ENCODE results near the gene VCP.

Gene VCP

GRCh38 chr9:35072461-35073278 lies at the start of gene VCP:
Gene VCP, minus strand, starts transcription at chr9:35072625. Its CDS starts 272 bp downstream, at chr9:35072353.
- Mint-ChIP-seq H3K4me1 (peaks cover 43% of the 10 kb centered on the region), H3K27me3 (no peaks in the 10 kb centered on the region), H3K4me3 (peak within 1 kb of the TSS; percentile 96), H3K36me3 (peaks cover 27% of the 10 kb centered on the region), H3K27ac (peak within 1 kb of the TSS; percentile 96), H3K9me3 (no peaks in the 10 kb centered on the region)

- Mint-ChIP-seq H3K36me3 (no peaks in the 10 kb centered on the region), H3K27ac (peak overlapping the region; percentile 71), H3K9me3 (no peaks in the 10 kb centered on the region), H3K27me3 (no peaks in the 10 kb centered on the region), H3K4me1 (peaks cover 43% of the 10 kb centered on the region), H3K4me3 (peak overlapping the region; percentile 92)
These were observed 44.6 kb upstream of the VCP start for GRCh38 chr9:35116898-35117551.

GRCh38 chr9:35116539-35116897 lies 44.1 kb upstream of the VCP start:
- Mint-ChIP-seq H3K27me3 (no peaks in the 10 kb centered on the region), H3K9me3 (no peaks in the 10 kb centered on the region), H3K27ac (peak overlapping the region; percentile 71), H3K4me1 (peaks cover 48% of the 10 kb centered on the region), H3K36me3 (no peaks in the 10 kb centered on the region), H3K4me3 (peak overlapping the region; percentile 92)

GRCh38 chr9:35115680-35116538 lies 43.5 kb upstream of the VCP start, which contains the start of gene ATOSB:
Gene ATOSB, minus strand, starts transcription at chr9:35115862. Its CDS starts 7,588 bp downstream, at chr9:35108274.
- H3K4me1 Mint-ChIP-seq, result peaks cover 51% of the 10 kb centered on the region
- H3K27me3 Mint-ChIP-seq, result no peaks in the 10 kb centered on the region
- no peaks in the 10 kb centered on the region for H3K9me3 Mint-ChIP-seq

GRCh38 chr9:35114840-35115628 lies 42.6 kb upstream of the VCP start:
- Mint-ChIP-seq H3K4me3 (peak overlapping the region; percentile 92), H3K27ac (peak overlapping the region; percentile 95), H3K4me1 (peaks cover 59% of the 10 kb centered on the region), H3K9me3 (no peaks in the 10 kb centered on the region), H3K27me3 (no peaks in the 10 kb centered on the region), H3K36me3 (no peaks in the 10 kb centered on the region)

More at GRCh38 chr9:35115680-35116538, 43.5 kb upstream of the VCP start, which contains the start of gene ATOSB:
- no peaks in the 10 kb centered on the region for H3K36me3 Mint-ChIP-seq
- H3K4me3 Mint-ChIP-seq, result peak within 1 kb of the TSS; percentile 92
- peak within 1 kb of the TSS; percentile 95 for H3K27ac Mint-ChIP-seq

GRCh38 chr9:35114113-35114839 lies 41.9 kb upstream of the VCP start:
- Mint-ChIP-seq H3K36me3 (no peaks in the 10 kb centered on the region), H3K4me1 (peaks cover 66% of the 10 kb centered on the region), H3K9me3 (no peaks in the 10 kb centered on the region), H3K4me3 (peak overlapping the region; percentile 92), H3K27ac (peak overlapping the region; percentile 95), H3K27me3 (no peaks in the 10 kb centered on the region)

GRCh38 chr9:35112257-35113020 lies 40.0 kb upstream of the VCP start:
- H3K27ac Mint-ChIP-seq, result peak overlapping the region; percentile 94
- H3K27me3 Mint-ChIP-seq, result no peaks in the 10 kb centered on the region
- H3K4me1 Mint-ChIP-seq, result peaks cover 66% of the 10 kb centered on the region
- H3K9me3 Mint-ChIP-seq, result no peaks in the 10 kb centered on the region
- H3K36me3 Mint-ChIP-seq, result no peaks in the 10 kb centered on the region
- H3K4me3 Mint-ChIP-seq, result peak overlapping the region; percentile 80

- no peaks in the 10 kb centered on the region for H3K27me3 Mint-ChIP-seq
- H3K9me3 Mint-ChIP-seq, result no peaks in the 10 kb centered on the region
- no peaks in the 10 kb centered on the region for H3K36me3 Mint-ChIP-seq
- peak overlapping the region; percentile 80 for H3K4me3 Mint-ChIP-seq
- H3K4me1 Mint-ChIP-seq, result peaks cover 60% of the 10 kb centered on the region
- H3K27ac Mint-ChIP-seq, result peak overlapping the region; percentile 94
These were observed 38.8 kb upstream of the VCP start for GRCh38 chr9:35111001-35111933.

- Mint-ChIP-seq H3K4me3 (peak overlapping the region; percentile 80), H3K27ac (peak overlapping the region; percentile 55), H3K9me3 (no peaks in the 10 kb centered on the region), H3K4me1 (peaks cover 53% of the 10 kb centered on the region), H3K36me3 (no peaks in the 10 kb centered on the region), H3K27me3 (no peaks in the 10 kb centered on the region)
These were observed 37.9 kb upstream of the VCP start for GRCh38 chr9:35110327-35110761.

GRCh38 chr9:35108946-35109575 lies 36.6 kb upstream of the VCP start:
- H3K4me3 Mint-ChIP-seq, result no peak overlapping the region
- no peak overlapping the region for H3K27ac Mint-ChIP-seq
- H3K9me3 Mint-ChIP-seq, result no peaks in the 10 kb centered on the region
- no peaks in the 10 kb centered on the region for H3K36me3 Mint-ChIP-seq
- no peaks in the 10 kb centered on the region for H3K27me3 Mint-ChIP-seq
- H3K4me1 Mint-ChIP-seq, result peaks cover 40% of the 10 kb centered on the region

- H3K36me3 Mint-ChIP-seq, result no peaks in the 10 kb centered on the region
- no peak overlapping the region for H3K27ac Mint-ChIP-seq
- H3K4me3 Mint-ChIP-seq, result no peak overlapping the region
- H3K27me3 Mint-ChIP-seq, result no peaks in the 10 kb centered on the region
- H3K4me1 Mint-ChIP-seq, result peaks cover 37% of the 10 kb centered on the region
- H3K9me3 Mint-ChIP-seq, result no peaks in the 10 kb centered on the region
These were observed 36.0 kb upstream of the VCP start for GRCh38 chr9:35108461-35108860.
